Stimulated activated CD4-positive, alpha-beta T cell treated with anti-CD3 and anti-CD28 coated beads, Interleukin-12 subunit alpha, Interleukin-12 subunit beta, amount 100 ng/mL, for 24 hours (primary cell): ENCODE results near the gene CSMD2.

Experiments used
- DNase-seq, 2 experiments: peaks; one replicate each; pipeline ENCODE4 v3.0.0-alpha.2; 2020; ENCODE audit warnings: low read depth in 2 of 2

CSMD2 gene

DNA sequence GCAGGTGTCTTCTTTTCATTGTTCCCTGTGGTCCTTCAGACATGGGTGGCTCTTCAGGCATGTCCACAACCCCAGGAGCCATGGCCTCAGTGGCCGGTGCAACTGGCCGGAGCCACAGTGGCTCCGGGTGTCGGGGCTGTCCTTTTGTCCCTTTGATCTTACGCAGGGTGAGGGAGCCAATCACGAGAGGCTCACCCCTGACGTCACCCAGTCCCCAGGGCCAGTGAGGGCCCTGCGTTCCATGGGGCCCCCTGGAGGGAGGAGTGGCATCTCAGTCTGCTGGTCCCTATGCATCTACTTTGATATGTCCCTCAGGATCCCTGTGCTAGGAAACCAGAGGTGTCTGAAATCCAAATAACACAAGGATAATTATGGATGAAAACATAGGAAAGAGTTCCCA, 663.3 kb downstream of the CSMD2 start:
- DNase-seq, result no peak

DNA sequence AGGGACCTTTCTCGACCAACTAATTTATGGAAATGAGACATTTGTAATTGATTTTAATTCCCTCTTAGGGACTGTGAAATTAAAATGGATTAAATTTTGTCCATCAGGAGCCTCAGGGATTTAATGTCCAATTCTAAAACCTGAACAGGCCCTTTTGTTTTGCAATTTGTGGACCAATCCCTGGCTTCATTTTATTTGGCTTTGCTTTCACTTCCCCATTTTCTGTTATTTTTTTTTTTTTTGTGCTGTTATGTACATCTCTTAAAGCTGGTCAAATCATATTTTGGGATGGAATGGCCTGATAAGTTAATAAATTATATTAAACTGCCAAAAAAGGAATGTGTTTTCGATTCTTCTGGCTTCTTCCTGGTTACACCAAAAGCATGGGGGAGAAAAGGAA, 663.7 kb downstream of the CSMD2 start:
- DNase-seq, result no peak

DNA sequence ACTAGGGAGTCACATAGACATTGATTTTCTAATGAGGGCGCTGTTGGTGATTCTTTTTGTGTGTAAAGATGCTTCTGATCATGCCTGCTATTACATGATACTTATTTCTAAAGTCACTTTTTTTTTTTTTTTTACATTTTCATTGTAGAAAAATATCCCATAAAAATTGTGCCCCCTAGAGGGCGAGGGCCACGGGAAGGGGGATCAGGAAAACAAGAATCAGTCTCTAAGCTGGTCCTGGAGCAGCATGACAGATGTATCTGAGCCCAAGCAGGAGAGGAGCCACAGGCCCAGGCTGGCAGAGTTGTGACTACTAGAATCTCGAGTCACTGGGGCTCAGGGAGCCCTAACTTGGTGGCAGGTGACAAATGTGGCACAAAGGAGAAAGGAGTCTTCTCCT, 664.5 kb downstream of the CSMD2 start:
- no peak for DNase-seq

DNA sequence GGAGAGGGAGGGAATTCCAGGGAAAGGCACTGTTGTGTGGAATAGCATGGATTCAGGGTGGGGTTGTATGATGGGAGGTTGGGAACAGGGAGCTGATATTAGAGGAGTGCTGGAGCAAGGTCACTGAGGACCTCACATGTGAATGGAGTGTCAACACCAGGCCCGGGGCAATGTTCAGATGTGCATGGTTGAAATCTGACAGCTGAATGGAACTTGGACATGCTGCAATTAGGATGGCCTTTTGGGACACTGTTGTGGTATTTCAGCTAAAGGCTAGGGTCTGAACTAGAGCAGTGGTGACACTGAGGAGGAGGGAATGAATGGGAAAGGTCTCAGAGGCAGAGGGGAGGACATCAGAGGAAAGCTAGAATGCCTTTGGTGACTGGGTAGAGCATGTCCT, 667.6 kb downstream of the CSMD2 start:
- no peak for DNase-seq

DNA sequence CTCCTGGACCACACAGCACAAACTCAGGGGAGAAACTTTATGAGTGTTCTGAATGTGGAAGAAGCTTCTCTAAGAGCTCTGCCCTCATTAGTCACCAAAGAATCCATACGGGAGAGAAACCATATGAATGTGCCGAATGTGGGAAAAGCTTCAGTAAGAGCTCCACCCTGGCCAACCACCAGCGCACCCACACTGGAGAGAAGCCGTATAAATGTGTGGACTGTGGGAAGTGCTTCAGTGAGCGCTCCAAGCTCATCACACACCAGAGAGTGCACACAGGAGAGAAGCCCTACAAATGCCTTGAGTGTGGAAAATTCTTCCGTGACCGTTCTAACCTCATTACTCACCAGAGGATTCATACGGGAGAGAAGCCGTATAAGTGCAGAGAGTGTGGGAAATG, 670.1 kb downstream of the CSMD2 start:
- no peak for DNase-seq

DNA sequence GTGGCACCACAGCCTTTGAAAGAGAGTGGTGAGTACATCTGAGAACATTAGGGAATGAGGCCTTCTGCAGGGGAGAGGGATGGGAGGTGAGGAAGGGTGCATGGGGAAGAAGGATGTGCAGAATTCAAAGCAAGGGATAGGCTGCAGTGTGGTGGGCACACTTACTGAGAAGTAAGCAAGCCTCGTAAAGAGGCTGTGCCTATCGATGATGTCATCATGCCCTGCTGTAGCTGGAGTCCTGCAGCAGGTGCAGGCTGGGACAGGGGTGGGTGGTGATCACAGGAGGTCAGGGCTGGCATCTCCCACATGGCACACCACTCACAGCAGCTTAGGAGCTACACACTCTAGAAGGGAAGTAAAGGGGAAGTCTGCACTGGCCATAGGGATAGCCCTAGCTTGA, 676.4 kb downstream of the CSMD2 start:
- no peak for DNase-seq

DNA sequence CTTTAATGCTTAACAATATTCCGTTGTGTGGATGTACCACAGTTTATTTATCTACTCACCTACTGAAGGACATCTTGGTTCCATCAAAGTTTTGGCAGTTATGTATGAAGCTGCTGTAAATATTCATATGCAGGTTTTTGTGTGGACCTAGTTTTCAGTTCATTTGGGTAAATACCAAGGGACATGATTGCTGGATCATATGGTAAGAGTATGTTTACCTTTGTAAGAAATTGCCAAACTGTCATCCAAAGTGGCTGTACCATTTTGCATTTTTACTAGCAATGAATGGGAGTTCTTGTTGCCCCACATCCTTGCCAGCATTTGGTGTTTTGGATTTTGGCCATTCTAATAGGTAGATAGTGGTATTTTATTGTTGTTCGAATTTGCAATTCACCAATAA, 682.6 kb downstream of the CSMD2 start:
- no peak for DNase-seq

DNA sequence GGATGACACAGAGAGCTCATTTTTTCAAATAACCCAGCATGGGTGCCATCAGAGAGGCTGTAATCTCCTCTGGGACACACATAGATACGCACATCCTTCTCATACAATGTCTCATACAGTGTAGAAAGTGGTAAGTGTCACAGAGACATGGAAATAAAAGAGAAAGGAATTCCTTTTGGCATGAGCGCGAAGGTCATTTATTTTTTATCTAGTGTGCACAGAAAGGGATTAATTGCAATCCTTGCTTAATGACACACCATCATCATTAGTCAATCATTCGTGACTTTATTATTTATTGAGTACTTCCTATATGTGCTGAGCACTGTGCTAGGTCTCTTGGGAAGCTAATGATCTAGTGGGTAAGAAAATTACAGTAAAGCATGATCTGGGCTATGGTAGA, 687.6 kb downstream of the CSMD2 start:
- DNase-seq, result no peak

DNA sequence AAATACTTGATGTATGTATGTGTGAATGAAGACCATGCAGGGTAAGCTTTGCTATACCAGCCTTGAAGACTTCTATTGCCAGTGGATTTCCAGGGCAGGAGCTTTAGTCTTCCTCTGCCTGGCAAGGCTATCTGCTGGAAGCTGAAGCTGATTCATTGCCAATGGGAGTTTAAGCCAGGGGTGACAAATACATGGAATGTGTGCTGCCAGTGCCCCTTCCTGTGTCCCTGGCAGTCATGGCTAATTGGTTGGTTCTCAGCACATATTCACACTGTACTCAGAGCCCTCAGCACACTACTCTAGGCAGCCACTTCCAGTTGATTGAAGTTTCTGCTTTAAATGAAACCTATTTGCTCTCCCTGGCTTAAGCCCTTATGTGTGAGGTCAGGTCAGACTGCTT, 691.1 kb downstream of the CSMD2 start:
- DNase-seq, result no peak

DNA sequence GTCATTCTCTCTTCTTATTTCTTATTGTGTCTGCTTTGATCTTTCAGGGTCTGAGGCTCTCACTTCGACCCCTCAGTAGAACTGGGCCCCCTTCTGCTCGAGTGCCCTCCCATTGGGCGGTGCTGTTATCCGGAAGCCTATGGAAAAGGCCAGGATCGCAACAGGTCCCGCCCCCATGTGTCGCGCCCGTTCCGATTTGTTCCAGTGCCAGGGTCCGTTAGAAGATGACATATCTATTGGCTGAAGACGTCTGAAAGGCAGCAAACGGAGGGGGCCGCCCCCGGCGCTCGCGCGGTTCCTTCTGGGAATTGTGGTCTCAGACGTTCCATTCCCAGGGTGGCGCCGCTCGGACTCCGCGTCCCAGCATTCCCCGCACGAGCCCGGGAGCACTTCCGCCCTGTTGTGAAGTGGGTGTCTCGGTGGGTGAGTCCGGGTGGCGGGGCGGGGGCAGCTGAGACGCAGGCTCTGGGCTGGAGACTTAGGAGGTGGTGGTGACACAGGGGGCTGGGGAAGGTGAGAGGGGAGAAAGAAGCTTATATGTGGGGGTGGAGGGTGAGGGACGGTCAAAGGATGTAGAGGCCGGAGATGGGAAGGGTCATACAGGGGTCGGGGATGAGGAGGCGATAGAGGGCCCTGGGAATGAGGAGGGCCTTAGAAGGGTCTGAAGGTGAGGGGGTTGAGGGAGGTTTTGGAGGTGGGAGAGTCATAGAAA, 692.6 kb downstream of the CSMD2 start, which contains the start of gene ZSCAN20:
Gene ZSCAN20, plus strand, starts transcription at position 377 of the 712 bp plus-strand sequence. CDS start 6,644 bp downstream, outside the sequence.
- DNase-seq, result peak; percentile 83 to 89

DNA sequence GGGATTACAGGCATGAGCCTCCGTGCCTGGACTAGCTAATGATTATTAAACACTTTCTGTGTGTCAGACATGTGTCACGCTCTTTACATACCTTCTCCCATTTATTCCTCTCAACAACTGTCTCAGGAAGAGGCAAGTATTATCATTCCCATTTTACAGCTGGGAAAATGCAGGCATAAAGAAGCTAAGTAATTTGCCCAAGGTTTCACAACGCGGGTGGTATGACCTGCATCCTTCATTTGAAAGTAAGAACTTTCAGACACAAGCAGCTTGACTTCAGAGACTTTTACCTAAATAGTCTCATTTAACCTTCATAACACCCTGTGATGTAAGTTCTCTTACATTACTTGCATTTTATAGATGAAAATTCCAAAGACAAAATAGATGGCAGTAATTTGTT, 693.6 kb downstream of the CSMD2 start:
- no peak for DNase-seq

DNA sequence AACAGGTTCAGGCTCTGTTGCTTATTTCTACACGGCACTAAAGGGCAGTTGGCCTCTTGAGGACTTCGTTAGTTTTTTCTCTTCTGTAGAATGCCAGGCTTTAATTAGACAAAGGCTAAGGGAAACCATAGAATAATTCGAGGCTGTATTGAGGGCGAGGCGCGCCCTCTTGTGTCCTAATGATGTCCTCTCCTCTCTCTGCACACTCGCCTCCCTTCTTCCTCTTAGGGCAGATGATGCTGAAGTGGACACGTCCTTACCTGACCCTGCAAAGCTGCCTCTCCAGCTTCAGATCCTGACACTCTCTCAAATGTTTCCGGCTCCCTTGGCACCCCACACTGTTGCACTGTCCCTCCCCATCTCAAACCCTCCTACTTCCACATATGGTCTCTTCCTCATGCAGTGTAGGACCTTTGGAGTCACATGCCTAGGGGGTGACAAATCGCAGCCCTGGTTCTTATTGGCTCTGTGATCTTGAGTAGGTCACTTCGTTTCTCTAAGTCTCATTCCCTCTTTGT, 694.5 kb downstream of the CSMD2 start:
- DNase-seq, result peak; percentile 15 to 42

DNA sequence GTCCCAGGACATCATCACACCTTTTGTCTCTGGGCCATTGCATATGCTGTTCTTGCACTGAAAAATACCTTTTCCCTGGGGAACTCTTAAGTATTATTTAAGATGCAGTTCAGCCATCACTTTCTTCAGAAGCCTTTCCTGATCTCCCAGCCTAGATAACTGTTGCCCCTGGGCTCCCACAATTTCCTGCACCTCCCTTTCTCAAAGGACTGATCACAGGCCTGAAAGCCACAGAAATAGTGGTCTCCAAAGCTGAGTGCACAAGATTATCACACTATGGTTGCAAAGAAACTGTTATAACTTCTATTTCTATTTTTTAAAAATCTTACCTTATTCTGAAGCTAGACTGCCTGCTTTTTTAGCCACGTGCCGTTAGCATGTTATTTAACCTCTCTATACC, 695.3 kb downstream of the CSMD2 start:
- DNase-seq, result no peak

DNA sequence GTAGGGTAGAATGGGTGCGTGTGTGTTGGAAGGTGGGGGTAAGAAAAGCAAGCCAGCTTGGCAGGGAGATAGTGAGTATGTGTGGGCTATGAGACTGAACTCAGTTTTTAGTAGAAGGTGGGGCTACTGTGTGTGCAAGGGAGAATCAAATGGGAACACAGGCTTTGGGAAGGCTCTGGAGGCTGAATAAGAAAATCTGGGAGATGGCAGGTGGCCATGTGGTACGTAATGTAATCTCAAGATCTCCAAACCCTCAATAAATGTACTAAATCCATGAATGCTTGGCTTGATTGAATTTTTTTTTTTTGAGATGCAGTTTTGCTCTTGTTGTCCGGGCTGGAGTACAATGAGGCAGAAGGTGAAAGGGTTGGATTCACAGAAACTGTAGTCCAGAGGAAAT, 696.1 kb downstream of the CSMD2 start:
- no peak for DNase-seq

DNA sequence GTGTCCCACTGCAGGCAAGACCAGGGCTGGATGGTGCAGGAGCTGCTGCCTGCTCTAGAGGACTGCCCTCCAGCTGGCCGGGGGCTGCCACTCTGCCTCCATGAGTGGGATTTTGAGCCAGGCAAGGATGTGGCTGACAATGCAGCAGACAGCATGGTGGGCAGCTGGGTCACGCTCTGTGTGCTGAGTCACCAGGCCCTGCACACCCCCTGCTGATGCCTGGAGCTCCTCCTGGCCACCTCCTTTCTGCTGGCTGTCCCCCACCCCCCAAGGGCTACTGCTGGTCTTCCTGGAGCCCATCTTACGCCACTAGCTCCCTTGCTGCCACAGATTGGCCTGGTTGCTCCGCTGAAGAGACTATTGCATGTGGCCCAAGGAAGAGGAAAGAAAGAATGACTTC, 696.5 kb downstream of the CSMD2 start:
- DNase-seq, result no peak

DNA sequence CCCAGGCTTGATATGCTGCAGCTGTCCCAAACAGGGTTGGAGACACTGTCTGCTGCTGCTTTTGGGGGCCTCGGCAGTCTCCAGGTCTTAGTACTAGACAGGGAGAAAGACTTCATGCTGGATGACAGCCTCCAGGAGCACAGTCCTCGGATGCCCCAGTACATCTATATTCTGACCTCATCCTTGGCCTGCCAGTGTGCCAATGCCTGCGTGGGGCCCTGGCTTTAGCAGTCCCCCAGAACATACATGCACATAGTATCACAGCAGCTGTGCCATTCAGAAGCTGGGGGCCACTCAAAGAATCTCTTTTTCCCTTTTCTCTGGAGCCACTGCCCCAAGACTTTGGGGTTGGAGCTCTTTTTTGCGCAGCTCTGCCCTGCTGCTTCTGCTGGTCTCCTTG, 697.0 kb downstream of the CSMD2 start:
- no peak for DNase-seq

DNA sequence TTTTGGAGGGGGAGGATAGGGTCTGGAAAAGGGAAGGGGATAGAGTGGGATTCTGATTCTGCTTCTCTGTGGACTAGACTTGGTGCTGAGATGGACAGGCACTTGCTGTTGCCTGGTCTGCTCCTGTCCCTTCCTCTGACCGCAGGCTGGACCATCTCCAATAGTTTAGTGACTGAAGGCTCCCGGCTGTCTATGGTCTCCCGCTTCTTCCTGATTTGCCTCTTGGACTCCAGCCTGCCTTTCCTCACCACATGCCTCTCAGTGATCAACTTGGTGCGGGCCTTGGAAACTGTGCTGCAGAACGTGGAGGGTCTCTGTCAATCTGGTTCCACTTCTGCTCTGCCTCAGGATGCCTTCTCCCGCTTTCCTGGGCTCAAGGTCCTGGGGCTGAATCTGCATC, 698.9 kb downstream of the CSMD2 start:
- no peak for DNase-seq

DNA sequence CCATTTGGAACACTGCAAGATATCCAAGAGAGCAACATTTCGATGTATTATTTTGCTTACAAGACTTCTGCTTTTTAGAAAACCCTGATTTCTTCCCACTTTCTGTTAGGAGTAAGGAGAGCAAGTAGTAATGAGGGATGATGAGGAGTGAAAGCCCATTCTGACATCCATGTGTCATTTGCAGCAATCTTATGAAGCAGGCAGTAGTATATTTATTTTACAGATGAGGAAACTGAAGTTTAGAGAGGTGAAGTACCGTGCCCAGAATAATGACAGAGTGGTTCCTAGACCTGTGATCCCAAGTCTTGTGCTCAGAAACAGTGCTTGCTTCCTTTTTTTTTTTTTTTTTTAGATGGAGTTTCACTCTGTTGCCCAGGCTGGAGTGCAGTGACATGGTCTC, 699.7 kb downstream of the CSMD2 start:
- DNase-seq, result no peak

DNA sequence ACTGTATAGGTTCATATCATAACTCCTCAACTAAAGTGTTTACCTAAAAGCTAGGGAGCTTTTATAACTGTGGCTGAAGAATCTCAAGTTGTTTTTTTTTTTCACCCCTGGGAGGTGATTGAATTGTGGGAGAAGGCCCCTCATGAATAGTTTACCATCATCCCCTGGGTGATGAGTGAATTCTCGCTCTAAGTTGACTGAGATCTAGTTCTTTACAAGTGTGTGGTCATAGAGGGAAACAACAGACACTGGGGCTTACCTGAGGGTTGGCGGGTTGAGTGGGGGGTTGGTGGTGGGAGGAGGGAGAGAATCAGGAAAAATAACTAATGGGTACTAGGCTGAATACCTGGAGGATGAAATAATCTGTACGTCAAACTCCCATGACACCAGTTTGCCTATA, 700.5 kb downstream of the CSMD2 start:
- no peak for DNase-seq
